OCI-LY3 (cell line): Measurements from ENCODE around the gene TCF23.

Source experiments
- EZH2phosphoT487 ChIP-seq: fragments of 200-600 bp; shearing (Covaris generic); IDR thresholded peaks from 2 replicates; pipeline ENCODE4 v1.6.1; 2018; ENCODE audit warnings: antibody characterized with exemption, mixed run types, low read depth
- TF ChIP-seq, protein P1 (sequence below): fragments of 200-600, 300-600 bp; sonication (generic); IDR thresholded peaks from 2 replicates; pipeline ENCODE4 v1.5.1; 2014; ENCODE audit warnings: antibody characterized with exemption, low read length, low read depth

DNA sequence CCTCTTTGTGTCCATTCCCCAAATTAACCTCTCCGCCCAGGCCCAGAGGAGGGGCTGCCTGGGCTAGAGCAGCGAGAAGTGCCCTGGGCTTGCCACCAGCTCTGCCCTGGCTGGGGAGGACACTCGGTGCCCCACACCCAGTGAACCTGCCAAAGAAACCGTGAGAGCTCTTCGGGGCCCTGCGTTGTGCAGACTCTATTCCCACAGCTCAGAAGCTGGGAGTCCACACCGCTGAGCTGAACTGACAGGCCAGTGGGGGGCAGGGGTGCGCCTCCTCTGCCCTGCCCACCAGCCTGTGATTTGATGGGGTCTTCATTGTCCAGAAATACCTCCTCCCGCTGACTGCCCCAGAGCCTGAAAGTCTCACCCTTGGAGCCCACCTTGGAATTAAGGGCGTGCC lies 48.8 kb upstream of the TCF23 start:
- TF ChIP-seq, protein P1, sequence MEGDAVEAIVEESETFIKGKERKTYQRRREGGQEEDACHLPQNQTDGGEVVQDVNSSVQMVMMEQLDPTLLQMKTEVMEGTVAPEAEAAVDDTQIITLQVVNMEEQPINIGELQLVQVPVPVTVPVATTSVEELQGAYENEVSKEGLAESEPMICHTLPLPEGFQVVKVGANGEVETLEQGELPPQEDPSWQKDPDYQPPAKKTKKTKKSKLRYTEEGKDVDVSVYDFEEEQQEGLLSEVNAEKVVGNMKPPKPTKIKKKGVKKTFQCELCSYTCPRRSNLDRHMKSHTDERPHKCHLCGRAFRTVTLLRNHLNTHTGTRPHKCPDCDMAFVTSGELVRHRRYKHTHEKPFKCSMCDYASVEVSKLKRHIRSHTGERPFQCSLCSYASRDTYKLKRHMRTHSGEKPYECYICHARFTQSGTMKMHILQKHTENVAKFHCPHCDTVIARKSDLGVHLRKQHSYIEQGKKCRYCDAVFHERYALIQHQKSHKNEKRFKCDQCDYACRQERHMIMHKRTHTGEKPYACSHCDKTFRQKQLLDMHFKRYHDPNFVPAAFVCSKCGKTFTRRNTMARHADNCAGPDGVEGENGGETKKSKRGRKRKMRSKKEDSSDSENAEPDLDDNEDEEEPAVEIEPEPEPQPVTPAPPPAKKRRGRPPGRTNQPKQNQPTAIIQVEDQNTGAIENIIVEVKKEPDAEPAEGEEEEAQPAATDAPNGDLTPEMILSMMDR, result no peak
- TF ChIP-seq EZH2phosphoT487, result no peak
